Tongue (tissue), 2 donors: ENCODE measurements around the gene AKR7A2. TPM values are rescaled to one million over a fixed set of nuclear protein-coding genes. Genes with fewer than 3 reads are reported as not detected.
A peak's percentile ranks its signal among the peaks of the same experiment; 100 is the strongest.
"Not testable (repeated sequence)": the region's sequence is repeated elsewhere in the genome, so short reads cannot be mapped to it uniquely, and the experiment has no call there.

Source experiments
- DNase-seq: peaks from one replicate; pipeline ENCODE4 v3.0.0-alpha.2; 2015
- total RNA-seq: library from RNA; depleted of rRNA; stranded (reverse); fragments of >200 nt; gene quantifications from one replicate; pipeline ENCODE4 v1.2.3, GENCODE V29; 2014

Gene AKR7A2
- total RNA-seq, 1 donor from 2014 or later = 61.6 TPM

GRCh38 chr1:19304081-19304480 is 7.9 kb downstream of the AKR7A2 start:
- DNase-seq = not testable (repeated sequence)

DNA sequence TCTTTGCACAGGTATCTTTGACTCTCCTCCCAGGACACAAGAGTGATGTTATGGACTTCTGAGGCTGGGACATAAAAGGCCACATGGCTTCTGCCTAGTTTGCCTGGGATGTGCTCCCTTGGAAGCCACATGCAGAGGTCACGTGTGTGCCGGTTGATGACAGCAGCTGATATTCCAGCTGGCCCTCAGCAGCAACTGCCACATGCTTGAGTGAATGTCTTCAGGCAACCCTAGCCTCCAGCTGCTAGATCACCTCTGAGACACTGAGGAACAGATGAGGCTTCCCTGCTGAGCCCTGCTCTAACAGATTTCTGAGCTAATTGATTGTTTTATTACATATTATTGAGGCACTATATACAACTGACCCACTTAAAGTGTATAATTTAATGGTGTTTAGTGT is 11.7 kb downstream of the AKR7A2 start:
- DNase-seq = no peak

- no peak for DNase-seq
Measured at GRCh38 chr1:19294638-19295037, 17.3 kb downstream of the AKR7A2 start.

DNA sequence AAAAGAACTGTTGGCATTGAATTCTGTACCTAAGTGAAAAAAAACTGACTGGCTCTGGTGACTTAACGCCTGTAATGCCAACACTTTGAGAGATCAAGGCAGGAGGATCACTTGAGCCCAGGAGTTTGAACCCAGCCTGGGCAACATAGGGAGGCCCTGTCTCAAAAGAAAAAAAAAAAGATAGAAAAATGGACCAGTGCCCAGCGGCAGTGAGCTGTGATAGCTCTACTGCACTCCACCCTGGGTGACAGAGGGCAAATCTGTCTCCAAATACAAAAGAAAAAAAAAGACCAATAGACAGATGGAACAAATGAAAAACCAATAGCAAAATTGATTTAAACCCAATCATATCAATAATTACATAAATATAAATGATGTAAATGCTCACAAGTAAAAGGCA is 22.7 kb downstream of the AKR7A2 start:
- DNase-seq = no peak

GRCh38 chr1:19288324-19289241 is 23.4 kb downstream of the AKR7A2 start, which contains the start of gene AKR7A3:
Gene AKR7A3, minus strand, starts transcription at chr1:19288770. Its CDS starts 61 bp downstream, at chr1:19288709.
- DNase-seq = peak; percentile 47

- no peak for DNase-seq
Measured at GRCh38 chr1:19287436-19288185, 24.3 kb downstream of the AKR7A2 start.

- DNase-seq = not testable (repeated sequence)
Measured at GRCh38 chr1:19285807-19286206, 26.1 kb downstream of the AKR7A2 start.

- not testable (repeated sequence) for DNase-seq
Measured at GRCh38 chr1:19285366-19285765, 26.6 kb downstream of the AKR7A2 start.

GRCh38 chr1:19284881-19285280 is 27.1 kb downstream of the AKR7A2 start:
- DNase-seq = no peak

DNA sequence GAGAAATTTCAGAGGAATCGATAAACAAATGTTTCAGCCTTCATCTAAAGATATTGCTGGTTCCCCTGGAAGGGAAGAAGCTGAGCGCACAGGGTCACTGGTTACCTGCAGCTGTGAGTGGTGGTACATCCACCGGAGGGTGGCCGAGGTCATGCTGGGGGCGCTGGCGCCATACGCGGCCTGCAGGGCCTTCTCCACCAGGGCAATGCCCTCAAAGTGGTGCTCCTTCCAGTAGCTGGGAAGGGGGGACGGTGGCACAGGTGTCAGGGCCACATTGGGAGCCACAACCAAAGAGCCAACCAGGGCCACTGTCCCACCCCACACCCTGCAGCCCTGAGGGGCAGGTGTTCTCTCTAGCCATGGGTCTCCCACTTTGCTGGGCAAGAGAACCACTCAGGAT is 28.1 kb downstream of the AKR7A2 start:
- no peak for DNase-seq

DNA sequence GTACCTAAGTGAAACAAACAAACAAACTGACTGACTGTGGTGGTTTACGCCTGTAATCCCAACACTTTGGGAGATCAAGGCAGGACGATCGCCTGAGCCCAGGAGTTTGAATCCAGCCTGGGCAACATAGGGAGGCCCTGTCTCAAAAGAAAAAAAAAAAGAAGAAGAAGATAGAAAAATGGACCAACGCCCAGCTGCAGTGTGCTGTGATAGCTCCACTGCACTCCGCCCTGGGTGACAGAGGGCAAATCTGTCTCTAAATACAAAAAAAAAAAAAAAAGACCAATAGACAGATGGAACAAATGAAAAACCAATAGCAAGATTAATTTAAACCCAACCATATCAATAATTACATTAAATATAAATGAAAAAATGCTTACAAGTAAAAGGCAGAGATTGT is 37.3 kb downstream of the AKR7A2 start:
- DNase-seq = no peak

DNA sequence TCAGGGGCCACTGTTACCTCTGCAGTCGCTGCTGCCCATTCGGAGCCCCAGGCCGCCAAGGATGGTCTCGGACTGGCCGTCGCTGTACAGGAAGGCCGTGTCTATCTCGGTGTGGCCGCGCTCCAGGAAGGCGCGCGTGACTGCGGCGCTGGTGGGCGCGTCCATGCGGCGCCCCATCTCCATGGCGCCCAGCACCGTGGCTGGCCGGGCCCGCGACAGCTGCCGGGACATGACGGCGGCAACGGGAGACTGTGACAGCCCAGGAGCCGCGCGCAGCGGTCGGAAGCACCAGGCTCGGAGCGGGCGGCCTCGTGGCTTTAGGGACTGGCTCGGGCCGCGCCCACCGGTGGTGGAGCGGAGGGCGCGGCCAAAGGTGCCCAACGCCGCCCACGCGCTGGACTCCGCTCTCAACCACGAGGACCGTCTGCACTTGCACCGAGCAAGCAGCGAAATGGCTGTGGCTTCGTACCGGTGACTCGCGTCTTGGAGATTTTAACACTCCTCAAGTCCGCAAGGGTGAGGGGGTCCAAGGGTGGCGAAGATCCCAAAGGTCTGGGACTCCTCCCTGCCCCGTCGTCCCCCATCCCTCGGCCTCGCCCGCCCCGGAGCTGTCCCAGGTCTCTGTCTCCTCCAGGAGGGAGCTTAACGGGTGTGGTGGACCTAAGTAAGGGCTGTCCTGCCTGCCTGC is 38.0 kb downstream of the AKR7A2 start:
- DNase-seq = not testable (repeated sequence)

DNA sequence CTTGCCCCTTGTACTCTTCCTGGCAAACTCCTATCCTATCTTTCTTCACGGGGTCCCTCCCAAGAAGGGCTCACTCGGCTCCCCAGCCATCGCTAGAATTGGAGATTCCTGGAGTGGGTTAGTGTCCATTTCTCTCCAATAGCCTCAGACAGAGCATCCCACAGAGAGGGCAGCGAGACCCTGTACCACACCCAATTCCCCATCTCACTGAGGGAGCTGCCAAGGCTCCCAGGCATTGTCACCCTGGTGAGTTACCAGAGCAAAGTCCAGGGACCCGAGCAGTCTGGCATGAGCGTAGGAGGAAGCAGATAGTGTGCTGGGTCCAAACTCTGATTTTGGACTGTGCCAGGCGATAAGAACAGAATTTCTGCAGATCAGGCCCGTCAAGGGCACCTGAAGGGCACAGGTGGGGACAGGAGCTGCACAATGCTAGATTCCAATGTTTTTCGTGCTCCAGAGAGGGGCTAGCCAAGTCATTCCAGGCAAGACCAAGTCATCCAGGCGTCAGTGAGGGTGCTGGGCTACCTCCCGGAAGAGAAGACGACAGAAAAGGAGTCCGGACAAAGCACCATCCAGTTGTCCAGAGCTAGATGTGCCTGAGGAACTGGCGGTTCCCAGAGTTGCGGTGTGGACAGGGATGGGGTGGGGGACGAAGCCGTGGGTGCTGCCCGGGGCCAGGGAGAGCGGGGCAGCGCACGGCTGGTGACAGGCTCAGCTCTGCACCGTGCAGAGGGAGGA is 38.7 kb downstream of the AKR7A2 start:
- no peak for DNase-seq

DNA sequence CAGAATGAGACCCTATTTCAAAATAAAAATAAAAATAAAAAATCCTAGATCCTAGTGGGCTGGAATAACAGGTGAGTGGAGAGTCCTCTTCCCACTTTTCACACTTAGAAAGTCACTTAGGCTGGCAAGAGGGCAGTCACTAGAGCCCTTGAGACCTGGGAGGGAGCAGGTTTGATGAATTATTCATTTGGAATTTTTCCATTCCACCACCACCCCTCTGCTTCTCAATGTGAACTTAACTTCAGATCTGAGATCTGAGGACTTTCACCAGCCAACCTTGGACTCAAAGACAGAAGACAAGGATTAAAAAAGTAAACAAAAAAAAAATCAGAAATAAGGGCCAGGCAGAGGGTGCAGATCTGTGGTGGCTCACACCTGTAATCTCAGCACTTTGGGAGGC is 39.9 kb downstream of the AKR7A2 start:
- no peak for DNase-seq

DNA sequence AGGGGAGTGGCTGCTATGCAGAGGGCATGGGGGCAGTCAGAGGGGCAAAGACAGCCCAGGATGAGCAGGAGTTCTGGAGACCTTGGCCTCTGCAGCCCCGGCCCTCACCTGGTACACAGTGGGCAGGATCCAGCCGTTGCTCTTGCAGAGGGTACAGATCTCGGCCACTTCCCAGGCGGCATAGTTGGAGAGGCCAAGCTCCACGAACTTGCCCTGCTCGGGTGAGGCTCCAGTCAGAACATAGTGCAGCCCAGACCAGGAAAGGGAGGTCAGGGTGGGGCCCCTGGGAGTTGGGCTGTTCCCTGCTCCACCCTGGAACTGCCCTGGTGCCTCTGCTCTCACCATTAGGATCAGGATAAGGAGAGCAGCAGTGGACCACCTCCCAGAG is 41.6 kb downstream of the AKR7A2 start:
- DNase-seq = not testable (repeated sequence)

GRCh38 chr1:19269427-19270342 is 42.3 kb downstream of the AKR7A2 start:
- not testable (repeated sequence) for DNase-seq

- no peak for DNase-seq
Measured at GRCh38 chr1:19268445-19268844, 43.5 kb downstream of the AKR7A2 start.

GRCh38 chr1:19262744-19263143 is 49.2 kb downstream of the AKR7A2 start:
- no peak for DNase-seq

GRCh38 chr1:19262047-19262446 is 49.9 kb downstream of the AKR7A2 start:
- DNase-seq = no peak

DNA sequence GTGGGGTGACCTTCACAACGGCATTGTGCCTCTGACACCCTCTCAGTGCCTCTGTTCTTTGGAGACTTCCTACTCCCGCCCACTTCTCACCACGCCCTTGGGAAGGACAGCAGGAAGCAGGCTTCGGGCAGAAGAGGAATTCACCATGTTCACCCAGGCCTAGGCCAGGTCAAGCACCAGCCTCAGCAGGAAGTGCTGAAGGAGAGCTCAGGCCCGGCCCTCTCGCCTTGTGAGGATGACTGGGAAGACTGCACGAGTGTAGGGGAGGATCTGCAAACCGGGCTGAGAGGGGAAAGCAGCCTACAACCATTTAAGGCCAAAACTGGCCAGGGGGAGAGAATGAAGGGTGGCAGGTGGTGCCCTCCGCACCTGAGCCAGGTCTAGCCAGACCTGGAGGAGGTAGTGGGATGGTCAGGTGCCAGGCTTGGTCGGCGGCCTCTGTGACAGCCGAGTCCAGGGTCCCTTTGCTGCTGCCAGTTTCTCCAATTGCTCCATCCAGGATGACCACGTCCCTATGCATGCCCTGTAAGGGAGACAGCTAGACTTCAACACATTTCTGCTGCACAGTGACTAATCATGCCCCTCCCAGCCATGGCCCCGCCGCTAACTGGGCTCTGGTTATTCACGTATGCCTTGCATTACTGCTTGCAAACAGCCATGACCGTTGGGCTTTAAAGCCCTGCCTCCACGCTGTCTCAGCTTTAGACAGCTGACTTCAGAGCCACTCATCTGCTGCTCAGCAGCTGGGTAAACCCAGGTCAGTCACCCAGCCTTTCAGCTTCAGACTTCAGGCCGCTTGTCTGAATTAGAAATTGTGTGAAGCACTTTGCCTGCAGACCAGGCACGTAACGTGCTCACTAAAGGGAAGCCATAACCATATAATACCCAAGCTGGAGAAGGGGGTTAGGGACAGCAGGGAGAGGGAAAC is 51.5 kb downstream of the AKR7A2 start:
- peak; percentile 78 for DNase-seq
